BJ (cell line): ENCODE measurements around the gene UMODL1. TPM values are rescaled to one million over a fixed set of nuclear protein-coding genes. Genes with fewer than 3 reads are reported as not detected.

Experiments
- polyA plus RNA-seq: library from polyadenylated mRNA; depleted of rRNA; stranded (reverse); fragments of >200 nt; gene quantifications from 2 replicates; pipeline ENCODE4 v1.2.3, GENCODE V29; 2011; rRNA removed

Gene UMODL1
- polyA plus RNA-seq, 1 experiment, result 0.04 TPM

Other genes starting within 250 kb of the UMODL1 start
- gene PRDM15, start 192.0 kb upstream of the UMODL1 start, polyA plus RNA-seq, result 4.5 and 7.6 TPM in 2 replicates
- gene C2CD2, start 117.3 kb upstream of the UMODL1 start, polyA plus RNA-seq, result 18.1 and 21.9 TPM in 2 replicates
- 8.1 and 10.7 TPM in 2 replicates for gene ZBTB21, start 61.0 kb upstream of the UMODL1 start, polyA plus RNA-seq
- gene ABCG1, start 147.8 kb downstream of the UMODL1 start, polyA plus RNA-seq, result 0.15 and 0.29 TPM in 2 replicates
- gene TFF3, start 244.1 kb downstream of the UMODL1 start, polyA plus RNA-seq, result not detected in 2 replicates